Measurements from ENCODE around the gene IL11RA. TPM values are rescaled to one million over a fixed set of nuclear protein-coding genes. Genes with fewer than 3 reads are reported as not detected.
A peak's percentile ranks its signal among the peaks of the same experiment; 100 is the strongest.

The IL11RA gene
- total and polyA plus RNA-seq, 10 of the 15 experiments (the other 5 are each of a cell fraction or from before 2014, with no cell fraction given) = 0.32 to 5.8 (median 2.2) TPM

GRCh38 chr9:34620061-34620994, 31.7 kb upstream of the IL11RA start, which contains the start of gene DCTN3 (continued):
- TF ChIP-seq POU2F2 (IDR thresholded peaks at IDR 0.05; ENCODE audit: borderline replicate concordance, low read depth, low read length) (peak; percentile 44; the same call in 2 of the 3 replicates), RAD51 (IDR thresholded peaks at IDR 0.05) (no peak), HCFC1 (IDR thresholded peaks at IDR 0.05; ENCODE audit: low read length) (peak; percentile 26), TCF3 (IDR thresholded peaks at IDR 0.05; ENCODE audit: borderline replicate concordance, insufficient read depth, low read depth, low read length) (no peak), MTA2 (IDR thresholded peaks at IDR 0.05; ENCODE audit: low read depth) (no peak), NFXL1 (IDR thresholded peaks at IDR 0.05; ENCODE audit: borderline replicate concordance) (no peak), ZNF217 (IDR thresholded peaks at IDR 0.05) (no peak), NFYB (IDR thresholded peaks at IDR 0.05; ENCODE audit: insufficient read depth, low read depth, low read length) (peak; percentile 83; the same call in 1 of the 2 replicates), CREB1 (IDR thresholded peaks at IDR 0.05; ENCODE audit: low read depth) (peak; percentile 93), SREBF2 (IDR thresholded peaks at IDR 0.05; ENCODE audit: low read length) (no peak), TARDBP (IDR thresholded peaks at IDR 0.05; ENCODE audit: borderline replicate concordance) (no peak), ZBTB4 (CRISPR knock-in tag; IDR thresholded peaks at IDR 0.05) (no peak), IRF3 (IDR thresholded peaks at IDR 0.05) (no peak), IRF5 (IDR thresholded peaks at IDR 0.05; ENCODE audit: borderline replicate concordance) (no peak), STAT1 (conservative IDR thresholded peaks at IDR 0.05) (no peak), POLR2AphosphoS2 (IDR thresholded peaks at IDR 0.05; ENCODE audit: low read depth, low read length) (0 out of 2 replicates have a peak, but pooled peaks have one; percentile 53), TCF7 (IDR thresholded peaks at IDR 0.05; ENCODE audit: borderline replicate concordance) (no peak), NR2C2 (IDR thresholded peaks at IDR 0.05; ENCODE audit: borderline replicate concordance, control insufficient read depth, insufficient read length, low read depth) (no peak), IKZF2 (IDR thresholded peaks at IDR 0.05) (no peak), POLR2AphosphoS5 (IDR thresholded peaks at IDR 0.05; ENCODE audit: low read length) (peak; percentile 81), BCLAF1 (IDR thresholded peaks at IDR 0.05) (no peak), RB1 (IDR thresholded peaks at IDR 0.05; ENCODE audit: borderline replicate concordance) (no peak; the same call in 1 of the 2 replicates)
